Measurements from ENCODE around the gene SUSD5.

GRCh38 chr3:33171580-33171979 lies 47.0 kb downstream of the SUSD5 start:
- TF ChIP-seq CTCF (conservative IDR thresholded peaks at IDR 0.05; ENCODE audit: low read depth, low read length) (no peak), EZH2phosphoT487 (IDR thresholded peaks at IDR 0.05; ENCODE audit: borderline replicate concordance, low read length) (no peak)

Measured in PC-3 (cell line).